Vagina (tissue), 2 donors: ENCODE data around the gene TTLL5. TPM values are rescaled to one million over a fixed set of nuclear protein-coding genes. Genes with fewer than 3 reads are reported as not detected.

Experiments
- DNase-seq, 2 donors: peaks; one replicate each; pipeline ENCODE4 v3.0.0-alpha.2; 2017; ENCODE audit errors: extremely low spot score in 2 of 2
- H3K27ac ChIP-seq: fragments of 200-600 bp; sonication (generic); one replicate; pipeline ENCODE4 v1.5.1; 2019
- H3K27me3 ChIP-seq: fragments of 200-600 bp; sonication (generic); one replicate; pipeline ENCODE4 v1.5.1; 2019
- H3K36me3 ChIP-seq, 2 donors: fragments of 200-600 bp; sonication (generic); one replicate each; pipeline ENCODE4 v1.5.1; 2017 to 2019
- H3K4me1 ChIP-seq: fragments of 200-600 bp; sonication (generic); one replicate; pipeline ENCODE4 v1.5.1; 2019
- H3K4me3 ChIP-seq, 2 donors: fragments of 200-600 bp; sonication (generic); 1 replicate in 1 of 2; 2 replicates in 1 of 2; pipeline ENCODE4 v1.5.1; 2016 to 2019
- H3K9me3 ChIP-seq: fragments of 200-600 bp; sonication (generic); one replicate; pipeline ENCODE4 v1.5.1; 2019
- POLR2A ChIP-seq, 2 donors: fragments of 450-650 bp; IDR thresholded peaks; one replicate each; pipeline ENCODE4 v1.6.1; 2017; ENCODE audit warnings: antibody characterized with exemption in 2 of 2, mild to moderate bottlenecking in 2 of 2, moderate library complexity in 2 of 2
- POLR2AphosphoS5 ChIP-seq, 2 donors: sonication (generic); formaldehyde crosslinking; IDR thresholded peaks; one replicate each; pipeline ENCODE4 v1.9.0; 2017; ENCODE audit warnings: antibody characterized with exemption in 2 of 2, mild to moderate bottlenecking in 2 of 2, low read depth in 1 of 2; ENCODE audit not compliant: insufficient read depth in 1 of 2
- intact Hi-C: fragments of 100-400 bp; cut with DNase I; formaldehyde crosslinking; loops from one replicate; pipeline ENCODE4 v1.15.1; 2023
- total RNA-seq: library from RNA; depleted of rRNA; stranded (reverse); fragments of >200 nt; gene quantifications from one replicate; pipeline ENCODE4 v1.2.3, GENCODE V29; 2016
- TF ChIP-seq, protein P1 (sequence below), 3 experiments: fragments of 450-650 bp in 2 of 3; fragments of 200-600 bp in 1 of 3; sonication (generic) in 1 of 3; IDR thresholded peaks; one replicate each; pipeline ENCODE4 v1.5.1; 2017 to 2019; ENCODE audit warnings: antibody characterized with exemption in 3 of 3, mild to moderate bottlenecking in 2 of 3, moderate library complexity in 2 of 3

TTLL5 gene, protein sequence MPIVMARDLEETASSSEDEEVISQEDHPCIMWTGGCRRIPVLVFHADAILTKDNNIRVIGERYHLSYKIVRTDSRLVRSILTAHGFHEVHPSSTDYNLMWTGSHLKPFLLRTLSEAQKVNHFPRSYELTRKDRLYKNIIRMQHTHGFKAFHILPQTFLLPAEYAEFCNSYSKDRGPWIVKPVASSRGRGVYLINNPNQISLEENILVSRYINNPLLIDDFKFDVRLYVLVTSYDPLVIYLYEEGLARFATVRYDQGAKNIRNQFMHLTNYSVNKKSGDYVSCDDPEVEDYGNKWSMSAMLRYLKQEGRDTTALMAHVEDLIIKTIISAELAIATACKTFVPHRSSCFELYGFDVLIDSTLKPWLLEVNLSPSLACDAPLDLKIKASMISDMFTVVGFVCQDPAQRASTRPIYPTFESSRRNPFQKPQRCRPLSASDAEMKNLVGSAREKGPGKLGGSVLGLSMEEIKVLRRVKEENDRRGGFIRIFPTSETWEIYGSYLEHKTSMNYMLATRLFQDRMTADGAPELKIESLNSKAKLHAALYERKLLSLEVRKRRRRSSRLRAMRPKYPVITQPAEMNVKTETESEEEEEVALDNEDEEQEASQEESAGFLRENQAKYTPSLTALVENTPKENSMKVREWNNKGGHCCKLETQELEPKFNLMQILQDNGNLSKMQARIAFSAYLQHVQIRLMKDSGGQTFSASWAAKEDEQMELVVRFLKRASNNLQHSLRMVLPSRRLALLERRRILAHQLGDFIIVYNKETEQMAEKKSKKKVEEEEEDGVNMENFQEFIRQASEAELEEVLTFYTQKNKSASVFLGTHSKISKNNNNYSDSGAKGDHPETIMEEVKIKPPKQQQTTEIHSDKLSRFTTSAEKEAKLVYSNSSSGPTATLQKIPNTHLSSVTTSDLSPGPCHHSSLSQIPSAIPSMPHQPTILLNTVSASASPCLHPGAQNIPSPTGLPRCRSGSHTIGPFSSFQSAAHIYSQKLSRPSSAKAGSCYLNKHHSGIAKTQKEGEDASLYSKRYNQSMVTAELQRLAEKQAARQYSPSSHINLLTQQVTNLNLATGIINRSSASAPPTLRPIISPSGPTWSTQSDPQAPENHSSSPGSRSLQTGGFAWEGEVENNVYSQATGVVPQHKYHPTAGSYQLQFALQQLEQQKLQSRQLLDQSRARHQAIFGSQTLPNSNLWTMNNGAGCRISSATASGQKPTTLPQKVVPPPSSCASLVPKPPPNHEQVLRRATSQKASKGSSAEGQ (N-terminal part only)
- 43.0 TPM for total RNA-seq

DNA sequence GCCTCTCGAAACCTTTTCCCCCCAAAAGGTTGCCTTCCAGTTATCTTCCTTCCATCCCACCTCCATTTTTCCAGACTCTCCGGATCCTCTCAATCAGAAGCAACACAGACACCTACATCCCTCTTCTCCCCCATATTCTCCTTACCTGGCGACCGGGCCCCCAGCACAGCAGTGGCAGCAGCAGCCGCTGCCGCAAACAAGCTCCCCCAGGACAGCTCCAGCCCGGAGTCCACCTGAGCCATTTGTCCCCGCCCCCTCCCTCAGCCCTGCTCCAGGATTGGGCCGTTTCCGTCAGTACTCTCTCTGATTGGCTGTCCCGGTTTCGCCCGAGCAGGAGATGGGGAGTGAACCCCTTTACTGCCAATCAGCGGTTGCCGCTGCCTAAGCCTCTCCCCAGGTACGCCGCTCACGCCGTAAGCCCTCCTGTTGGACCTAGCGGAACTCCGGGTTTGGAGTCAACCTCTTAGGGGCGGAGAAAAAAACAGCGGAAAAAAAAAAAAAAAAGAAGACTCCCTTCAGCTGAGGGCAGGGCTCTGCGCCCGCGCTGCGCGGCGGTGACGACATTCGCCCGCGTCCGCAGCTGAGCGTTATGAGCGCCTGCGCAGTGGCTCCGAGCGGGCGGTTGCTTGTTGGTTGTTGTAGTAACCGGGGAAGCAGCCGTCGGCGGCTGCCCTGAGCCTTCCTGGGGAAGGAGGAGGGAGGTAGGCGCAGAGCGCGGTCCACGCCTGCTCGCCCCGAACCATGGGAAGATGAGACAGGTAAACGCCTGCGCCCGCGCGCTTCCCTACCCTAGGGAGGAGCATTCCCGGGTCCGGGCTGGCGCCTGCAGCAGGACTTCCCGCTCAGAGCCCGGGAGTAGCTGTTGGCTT is at the start of gene TTLL5, which contains the start of gene ERG28:
TTLL5 (plus strand) TSS at position 617 of the 869 bp plus-strand sequence. CDS start 1,904 bp downstream, outside the sequence.
ERG28 (minus strand) TSS at position 247 of the 869 bp plus-strand sequence. CDS start 3,374 bp downstream, outside the sequence.
- peak within 1 kb of the TSS; percentile 76 to 97 for H3K4me3 ChIP-seq
- peak within 1 kb of the TSS; percentile 89 for H3K27ac ChIP-seq
- H3K4me1 ChIP-seq: peaks cover 23% of the 10 kb centered on the region
- no peaks in the 10 kb centered on the region for H3K27me3 ChIP-seq
- peaks cover 0 to 15% of the 10 kb centered on the region in 2 donors for H3K36me3 ChIP-seq
- intact Hi-C loops: no loop called here
- peak; percentile 99 to 100 for DNase-seq
- TF ChIP-seq, protein P1, sequence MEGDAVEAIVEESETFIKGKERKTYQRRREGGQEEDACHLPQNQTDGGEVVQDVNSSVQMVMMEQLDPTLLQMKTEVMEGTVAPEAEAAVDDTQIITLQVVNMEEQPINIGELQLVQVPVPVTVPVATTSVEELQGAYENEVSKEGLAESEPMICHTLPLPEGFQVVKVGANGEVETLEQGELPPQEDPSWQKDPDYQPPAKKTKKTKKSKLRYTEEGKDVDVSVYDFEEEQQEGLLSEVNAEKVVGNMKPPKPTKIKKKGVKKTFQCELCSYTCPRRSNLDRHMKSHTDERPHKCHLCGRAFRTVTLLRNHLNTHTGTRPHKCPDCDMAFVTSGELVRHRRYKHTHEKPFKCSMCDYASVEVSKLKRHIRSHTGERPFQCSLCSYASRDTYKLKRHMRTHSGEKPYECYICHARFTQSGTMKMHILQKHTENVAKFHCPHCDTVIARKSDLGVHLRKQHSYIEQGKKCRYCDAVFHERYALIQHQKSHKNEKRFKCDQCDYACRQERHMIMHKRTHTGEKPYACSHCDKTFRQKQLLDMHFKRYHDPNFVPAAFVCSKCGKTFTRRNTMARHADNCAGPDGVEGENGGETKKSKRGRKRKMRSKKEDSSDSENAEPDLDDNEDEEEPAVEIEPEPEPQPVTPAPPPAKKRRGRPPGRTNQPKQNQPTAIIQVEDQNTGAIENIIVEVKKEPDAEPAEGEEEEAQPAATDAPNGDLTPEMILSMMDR (IDR thresholded peaks at IDR 0.05): no peak
- peak in 1 of 2 donors; percentile 65 for TF ChIP-seq POLR2A (IDR thresholded peaks at IDR 0.05)
- peak; percentile 90 to 97 for TF ChIP-seq POLR2AphosphoS5 (IDR thresholded peaks at IDR 0.05; ENCODE audit: insufficient read depth in 1 of 2, low read depth in 1 of 2)
- no peaks in the 10 kb centered on the region for H3K9me3 ChIP-seq

DNA sequence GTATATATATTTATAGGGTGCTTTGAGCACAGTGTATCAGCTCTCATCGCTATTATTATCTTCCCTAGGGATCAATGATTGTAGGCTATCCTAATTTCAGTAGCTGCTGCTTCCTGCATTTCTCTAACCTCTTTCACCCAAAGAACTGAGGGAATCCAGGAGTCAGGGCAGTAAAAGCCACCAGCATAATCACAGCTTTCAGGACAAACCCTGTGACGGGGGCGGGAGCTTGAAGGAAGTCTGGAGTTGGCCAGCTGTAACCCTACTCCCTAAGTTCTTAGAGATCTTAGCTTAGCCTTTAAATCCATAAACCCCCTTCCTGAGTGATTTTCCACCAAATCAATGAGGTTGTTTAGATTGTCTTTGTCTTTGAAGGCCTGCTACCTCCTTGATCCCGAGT is 48.9 kb upstream of the TTLL5 start:
- TF ChIP-seq POLR2A (IDR thresholded peaks at IDR 0.05): no peak
- no peak for TF ChIP-seq POLR2AphosphoS5 (IDR thresholded peaks at IDR 0.05; ENCODE audit: insufficient read depth in 1 of 2, low read depth in 1 of 2)
- TF ChIP-seq, protein P1 (IDR thresholded peaks at IDR 0.05): no peak
- Histone ChIP-seq H3K27me3 (no peaks in the 10 kb centered on the region), H3K4me1 (peaks cover 10% of the 10 kb centered on the region), H3K27ac (no peak overlapping the region), H3K4me3 (no peak overlapping the region), H3K9me3 (no peaks in the 10 kb centered on the region), H3K36me3 (no peaks in the 10 kb centered on the region)
- DNase-seq: no peak
- intact Hi-C loops: no loop called here

DNA sequence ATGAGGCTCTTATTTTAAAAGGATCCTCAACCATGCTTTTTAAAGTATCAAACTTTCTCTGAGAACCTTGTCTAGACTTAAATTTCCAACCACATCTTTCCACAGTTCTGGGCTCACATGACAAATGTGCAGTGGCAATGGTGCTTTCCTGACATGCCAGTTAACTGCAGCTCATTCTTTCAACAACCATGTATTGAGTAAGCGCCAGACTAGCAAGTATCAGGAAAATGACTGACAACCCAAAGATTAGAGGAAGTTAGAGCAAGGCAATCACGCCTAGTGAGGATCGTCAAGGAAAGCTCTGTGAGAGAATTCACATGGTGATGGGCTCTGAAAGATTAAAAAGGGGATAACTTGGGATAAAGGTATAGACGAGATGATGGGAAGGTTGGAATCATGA is 46.9 kb upstream of the TTLL5 start:
- no peak overlapping the region for H3K27ac ChIP-seq
- TF ChIP-seq POLR2A (IDR thresholded peaks at IDR 0.05) (no peak), POLR2AphosphoS5 (IDR thresholded peaks at IDR 0.05; ENCODE audit: insufficient read depth in 1 of 2, low read depth in 1 of 2) (no peak)
- TF ChIP-seq, protein P1 (IDR thresholded peaks at IDR 0.05): no peak
- no peaks in the 10 kb centered on the region for H3K9me3 ChIP-seq
- no peak for DNase-seq
- no peak overlapping the region for H3K4me3 ChIP-seq
- H3K4me1 ChIP-seq: peaks cover 10% of the 10 kb centered on the region
- H3K36me3 ChIP-seq: no peaks in the 10 kb centered on the region
- H3K27me3 ChIP-seq: no peaks in the 10 kb centered on the region
- intact Hi-C loops: no loop called here

DNA sequence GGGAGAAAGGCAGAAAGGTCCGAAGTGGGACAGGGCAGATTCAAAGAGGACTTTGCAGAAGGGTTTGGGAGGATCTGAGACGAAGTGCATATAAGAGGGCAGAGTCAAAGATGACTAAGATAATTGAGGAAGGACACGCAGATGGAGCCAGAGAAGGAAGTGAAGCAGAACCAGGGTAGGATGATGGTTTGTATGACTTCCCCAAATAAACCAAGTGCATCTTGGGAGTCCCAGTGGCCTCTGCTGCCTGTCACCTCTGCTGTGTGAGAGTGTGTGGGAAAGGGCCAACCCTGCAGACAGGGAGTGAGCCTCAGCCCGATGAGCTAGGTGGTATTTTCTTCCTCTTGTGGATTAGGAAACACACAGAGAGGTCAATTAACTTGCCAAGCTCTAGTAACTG is 45.8 kb upstream of the TTLL5 start:
- Histone ChIP-seq H3K27me3 (no peaks in the 10 kb centered on the region), H3K4me1 (peaks cover 6% of the 10 kb centered on the region), H3K9me3 (no peaks in the 10 kb centered on the region), H3K27ac (no peak overlapping the region), H3K4me3 (no peak overlapping the region), H3K36me3 (no peaks in the 10 kb centered on the region)
- DNase-seq: no peak
- intact Hi-C loops: no loop called here
- TF ChIP-seq, protein P1 (IDR thresholded peaks at IDR 0.05): no peak
- no peak for TF ChIP-seq POLR2A (IDR thresholded peaks at IDR 0.05)
- TF ChIP-seq POLR2AphosphoS5 (IDR thresholded peaks at IDR 0.05; ENCODE audit: insufficient read depth in 1 of 2, low read depth in 1 of 2): no peak
